ENCODE measurements around the gene GPC5.

DNA sequence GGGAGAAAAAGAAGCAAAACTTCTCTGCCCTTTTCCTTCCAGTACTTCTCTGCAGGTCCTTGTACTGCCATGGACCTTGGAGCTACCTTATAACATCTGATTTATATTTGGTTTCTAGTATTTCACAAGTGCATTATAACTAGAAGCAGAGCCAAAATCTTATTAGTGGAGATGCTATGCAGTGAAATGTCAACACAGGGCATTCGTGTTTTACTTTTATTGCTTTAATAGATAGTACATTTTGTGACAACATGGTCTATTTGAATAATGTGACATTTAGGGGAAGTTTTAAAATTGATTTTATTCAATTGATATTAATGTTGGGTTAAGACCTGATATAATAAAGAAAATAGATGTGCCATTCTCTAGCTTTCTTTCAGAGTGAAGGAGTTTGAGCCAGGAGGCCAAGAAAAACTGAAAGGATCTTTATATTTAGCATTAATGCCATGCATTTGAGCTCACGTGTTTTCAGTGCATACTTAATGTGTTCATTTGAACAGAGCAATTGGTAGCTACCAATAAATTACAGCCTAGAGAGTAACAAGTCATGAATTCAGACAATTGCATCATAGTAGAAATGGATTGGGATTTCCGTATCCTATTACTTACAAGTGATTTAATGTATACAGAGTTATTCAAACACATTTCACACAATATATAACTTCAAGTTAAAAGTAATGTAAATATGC lies 863.8 kb downstream of the GPC5 start:
- no peak for TF ChIP-seq KDM1A (IDR thresholded peaks at IDR 0.05; ENCODE audit: low read depth)
- no peak for TF ChIP-seq POLR2A (IDR thresholded peaks at IDR 0.05; ENCODE audit: low read length)
- no peak for TF ChIP-seq TP53 (CRISPR knock-in tag; IDR thresholded peaks at IDR 0.05)
- TF ChIP-seq, protein P1, sequence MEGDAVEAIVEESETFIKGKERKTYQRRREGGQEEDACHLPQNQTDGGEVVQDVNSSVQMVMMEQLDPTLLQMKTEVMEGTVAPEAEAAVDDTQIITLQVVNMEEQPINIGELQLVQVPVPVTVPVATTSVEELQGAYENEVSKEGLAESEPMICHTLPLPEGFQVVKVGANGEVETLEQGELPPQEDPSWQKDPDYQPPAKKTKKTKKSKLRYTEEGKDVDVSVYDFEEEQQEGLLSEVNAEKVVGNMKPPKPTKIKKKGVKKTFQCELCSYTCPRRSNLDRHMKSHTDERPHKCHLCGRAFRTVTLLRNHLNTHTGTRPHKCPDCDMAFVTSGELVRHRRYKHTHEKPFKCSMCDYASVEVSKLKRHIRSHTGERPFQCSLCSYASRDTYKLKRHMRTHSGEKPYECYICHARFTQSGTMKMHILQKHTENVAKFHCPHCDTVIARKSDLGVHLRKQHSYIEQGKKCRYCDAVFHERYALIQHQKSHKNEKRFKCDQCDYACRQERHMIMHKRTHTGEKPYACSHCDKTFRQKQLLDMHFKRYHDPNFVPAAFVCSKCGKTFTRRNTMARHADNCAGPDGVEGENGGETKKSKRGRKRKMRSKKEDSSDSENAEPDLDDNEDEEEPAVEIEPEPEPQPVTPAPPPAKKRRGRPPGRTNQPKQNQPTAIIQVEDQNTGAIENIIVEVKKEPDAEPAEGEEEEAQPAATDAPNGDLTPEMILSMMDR (IDR thresholded peaks at IDR 0.05) = no peak
- no peak for TF ChIP-seq HEYL (CRISPR knock-in tag; IDR thresholded peaks at IDR 0.05)
- TF ChIP-seq CEBPB (IDR thresholded peaks at IDR 0.05) = no peak
- TF ChIP-seq ESRRA (IDR thresholded peaks at IDR 0.05; ENCODE audit: borderline replicate concordance, low read length) = no peak
- TF ChIP-seq HDAC2 (IDR thresholded peaks at IDR 0.05) = no peak
- TF ChIP-seq, protein P2, sequence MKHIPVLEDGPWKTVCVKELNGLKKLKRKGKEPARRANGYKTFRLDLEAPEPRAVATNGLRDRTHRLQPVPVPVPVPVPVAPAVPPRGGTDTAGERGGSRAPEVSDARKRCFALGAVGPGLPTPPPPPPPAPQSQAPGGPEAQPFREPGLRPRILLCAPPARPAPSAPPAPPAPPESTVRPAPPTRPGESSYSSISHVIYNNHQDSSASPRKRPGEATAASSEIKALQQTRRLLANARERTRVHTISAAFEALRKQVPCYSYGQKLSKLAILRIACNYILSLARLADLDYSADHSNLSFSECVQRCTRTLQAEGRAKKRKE (CRISPR knock-in tag; IDR thresholded peaks at IDR 0.05; ENCODE audit: low read depth) = no peak

Measured in A549 (cell line).